Measurements from ENCODE around the gene ABCB8. TPM values are rescaled to one million over a fixed set of nuclear protein-coding genes. Genes with fewer than 3 reads are reported as not detected.

Gene ABCB8
- total RNA-seq, 1 donor, result 35.4 TPM

GRCh38 chr7:151070574-151070960 is 42.3 kb downstream of the ABCB8 start:
- TF ChIP-seq CTCF (IDR thresholded peaks at IDR 0.05; ENCODE audit: insufficient read depth, low read depth, low read length), result no peak
- no peak for DNase-seq (ENCODE audit: low read depth)
- H3K4me3 ChIP-seq (ENCODE audit: low read depth, low read length), result no peak overlapping the region

GRCh38 chr7:151071032-151071866 is 43.0 kb downstream of the ABCB8 start:
- TF ChIP-seq CTCF (IDR thresholded peaks at IDR 0.05; ENCODE audit: insufficient read depth, low read depth, low read length), result no peak
- no peak for DNase-seq (ENCODE audit: low read depth)
- H3K4me3 ChIP-seq (ENCODE audit: low read depth, low read length), result no peak overlapping the region

- DNase-seq (ENCODE audit: low read depth), result no peak
- no peak overlapping the region for H3K4me3 ChIP-seq (ENCODE audit: low read depth, low read length)
- TF ChIP-seq CTCF (IDR thresholded peaks at IDR 0.05; ENCODE audit: insufficient read depth, low read depth, low read length), result no peak
These were observed 45.7 kb downstream of the ABCB8 start for GRCh38 chr7:151073990-151074389.

- TF ChIP-seq CTCF (IDR thresholded peaks at IDR 0.05; ENCODE audit: insufficient read depth, low read depth, low read length), result no peak
- no peak overlapping the region for H3K4me3 ChIP-seq (ENCODE audit: low read depth, low read length)
- no peak for DNase-seq (ENCODE audit: low read depth)
These were observed 46.8 kb downstream of the ABCB8 start for GRCh38 chr7:151074817-151075661.

- TF ChIP-seq CTCF (IDR thresholded peaks at IDR 0.05; ENCODE audit: insufficient read depth, low read depth, low read length), result no peak
- no peak for DNase-seq (ENCODE audit: low read depth)
- no peak overlapping the region for H3K4me3 ChIP-seq (ENCODE audit: low read depth, low read length)
These were observed 47.4 kb downstream of the ABCB8 start for GRCh38 chr7:151075662-151075971.

- H3K4me3 ChIP-seq (ENCODE audit: low read depth, low read length), result no peak overlapping the region
- DNase-seq (ENCODE audit: low read depth), result no peak
- TF ChIP-seq CTCF (IDR thresholded peaks at IDR 0.05; ENCODE audit: insufficient read depth, low read depth, low read length), result no peak
These were observed 47.8 kb downstream of the ABCB8 start for GRCh38 chr7:151075978-151076426.

Measured in fibroblast of villous mesenchyme (primary cell).